Upper lobe of left lung (tissue), 4 donors: Measurements from ENCODE around the gene SAMD7.

Source experiments
- CTCF ChIP-seq, 6 experiments: fragments of 450-650 bp in 4 of 6; fragments of 200-600 bp in 2 of 6; sonication (generic) in 2 of 6; IDR thresholded peaks; one replicate each; pipeline ENCODE4 v1.5.1; 2016 to 2019; ENCODE audit warnings: antibody characterized with exemption in 6 of 6
- EP300 ChIP-seq, 4 donors: sonication (generic); formaldehyde crosslinking; IDR thresholded peaks; one replicate each; pipeline ENCODE4 v1.5.1; 2017; ENCODE audit warnings: antibody characterized with exemption in 4 of 4, control low read depth in 2 of 4
- POLR2A ChIP-seq, 4 donors: fragments of 450-650 bp; IDR thresholded peaks; one replicate each; pipeline ENCODE4 v1.5.1; 2016 to 2017; ENCODE audit warnings: antibody characterized with exemption in 4 of 4, mild to moderate bottlenecking in 2 of 4

GRCh38 chr3:169965562-169966427 is 54.4 kb downstream of the SAMD7 start:
- TF ChIP-seq CTCF (IDR thresholded peaks at IDR 0.05) (no peak), POLR2A (IDR thresholded peaks at IDR 0.05) (no peak), EP300 (IDR thresholded peaks at IDR 0.05) (no peak)
